K562 (cell line): ENCODE measurements around the gene ANO8. TPM values are rescaled to one million over a fixed set of nuclear protein-coding genes. Genes with fewer than 3 reads are reported as not detected.
A peak's percentile ranks its signal among the peaks of the same experiment; 100 is the strongest.

Experiments
- ATAC-seq: fragments of 200-7000 bp; cut with Tn5 transposase; 3 replicates; pipeline ENCODE4 v1.9.1; 2020; ENCODE audit warnings: moderate library complexity
- BruUV-seq: library from RNA; stranded (reverse); fragments of 400-500 nt; replicated peaks from 2 replicates; lab custom pipeline; 2021; lab: Mats Ljungman, UMichigan
- CTCF ChIA-PET: fragments of 300-600 bp; formaldehyde crosslinking; extraction: SDS; loops from one replicate; lab custom pipeline; 2021; ENCODE audit warnings: low intra/inter-chr PET ratio; lab: Yijun Ruan, JAX
- POLR2A ChIA-PET: fragments of 300-600, 350-650 bp; sonication (Branson Sonifier 250); formaldehyde crosslinking; extraction: SDS; loops from one replicate; lab custom pipeline; 2021; ENCODE audit warnings: antibody characterized with exemption, inconsistent platforms; lab: Yijun Ruan, JAX
- DNase-seq, 4 experiments: peaks; one replicate each; pipeline versions ENCODE4 v3.0.0 to v3.0.0-alpha.2; 2011 to 2018; ENCODE audit warnings: low spot score in 3 of 4, mixed read lengths in 3 of 4; ENCODE audit errors: extremely low read depth in 1 of 4
- FAIRE-seq: peaks from 2 replicates; lab custom pipeline; 2011; peaks lifted over from hg19 to GRCh38; lab: Jason Lieb, UNC
- H2AFZ ChIP-seq: 2 replicates; pipeline ENCODE4 v1.6.0; 2011; ENCODE audit warnings: low read depth, low read length, control low read depth, inconsistent platforms
- H3K27ac ChIP-seq: fragments of 200-600 bp; 3 replicates; pipeline ENCODE4 v1.8.0; 2011; ENCODE audit warnings: low read depth, mild to moderate bottlenecking, control low read depth, inconsistent platforms, low read length, moderate library complexity, mixed read lengths; ENCODE audit errors: extremely low read depth
- H3K27me3 ChIP-seq, 2 experiments: fragments of 300-600 bp in 1 of 2; 2 replicates in 1 of 2; 3 replicates in 1 of 2; pipeline versions ENCODE4 v1.6.0 to v1.8.0; 2011; ENCODE audit warnings: inconsistent platforms in 2 of 2, low read length in 2 of 2, mild to moderate bottlenecking in 1 of 2, mixed read lengths in 1 of 2, moderate library complexity in 1 of 2; ENCODE audit not compliant: control insufficient read depth in 2 of 2, insufficient read depth in 2 of 2
- H3K36me3 ChIP-seq: fragments of 300-600 bp; 3 replicates; pipeline ENCODE4 v1.8.0; 2011; ENCODE audit warnings: mild to moderate bottlenecking, low read length, inconsistent platforms; ENCODE audit not compliant: control insufficient read depth, insufficient read depth
- H3K4me1 ChIP-seq, 2 experiments: fragments of 200-600 bp in 1 of 2; replicated peaks in 1 of 2; 2 replicates in 1 of 2; 3 replicates in 1 of 2; pipeline versions ENCODE4 v1.5.1 to v1.8.0; 2011; ENCODE audit warnings: inconsistent platforms in 2 of 2, low read length in 2 of 2, mild to moderate bottlenecking in 1 of 2, mixed read lengths in 1 of 2, moderate library complexity in 1 of 2; ENCODE audit not compliant: control insufficient read depth in 2 of 2, insufficient read depth in 2 of 2
- H3K4me2 ChIP-seq: 2 replicates; pipeline ENCODE4 v1.6.1; 2011; ENCODE audit warnings: low read length, control low read depth, inconsistent platforms, mixed read lengths; ENCODE audit not compliant: insufficient read depth
- H3K4me3 ChIP-seq: fragments of 200-600 bp; sonication (generic), shearing (Covaris generic); 2 replicates; pipeline ENCODE4 v1.5.1; 2016; ENCODE audit warnings: control low read depth, inconsistent platforms
- H3K79me2 ChIP-seq: fragments of 200-600 bp; 3 replicates; pipeline ENCODE4 v1.8.0; 2011; ENCODE audit warnings: low read length, inconsistent platforms; ENCODE audit not compliant: control insufficient read depth, insufficient read depth
- H3K9ac ChIP-seq, 2 experiments: 2 replicates each; pipeline versions ENCODE4 v1.6.0 to v1.6.1; 2011; ENCODE audit warnings: low read depth in 2 of 2, low read length in 2 of 2, control low read depth in 1 of 2, inconsistent platforms in 1 of 2, mild to moderate bottlenecking in 1 of 2, mixed read lengths in 1 of 2; ENCODE audit not compliant: insufficient read depth in 1 of 2
- H3K9me1 ChIP-seq: one replicate; pipeline ENCODE4 v1.6.0; 2011; ENCODE audit warnings: inconsistent platforms, mild to moderate bottlenecking, low read length, moderate library complexity; ENCODE audit not compliant: control insufficient read depth, insufficient read depth
- H3K9me3 ChIP-seq: replicated peaks from 2 replicates; pipeline ENCODE4 v1.5.1; 2011; ENCODE audit warnings: low read depth, low read length, inconsistent platforms; ENCODE audit not compliant: control insufficient read depth, insufficient read depth
- H4K20me1 ChIP-seq: replicated peaks from 2 replicates; pipeline ENCODE4 v1.6.1; 2011; ENCODE audit warnings: low read length, inconsistent platforms, mixed read lengths; ENCODE audit not compliant: control insufficient read depth, insufficient read depth
- KLF10 ChIP-seq: fragments of 250-450 bp; sonication (Bioruptor Pico); IDR thresholded peaks from 2 replicates; pipeline ENCODE4 v1.6.1; 2021; ENCODE audit warnings: matching md5 sums
- MCM2 ChIP-seq: fragments of 450-650 bp; IDR thresholded peaks from 2 replicates; pipeline ENCODE4 v1.6.1; 2017; ENCODE audit warnings: low read depth, mild to moderate bottlenecking
- MEIS2 ChIP-seq: fragments of 450-650 bp; IDR thresholded peaks from 2 replicates; pipeline ENCODE4 v1.6.1; 2014; ENCODE audit warnings: mild to moderate bottlenecking; ENCODE audit not compliant: partially characterized antibody
- PHTF2 ChIP-seq: fragments of 250-450 bp; sonication (Bioruptor Pico); IDR thresholded peaks from 2 replicates; pipeline ENCODE4 v1.5.0; 2021; ENCODE audit warnings: mild to moderate bottlenecking
- ZNF282 ChIP-seq: sonication (generic); formaldehyde crosslinking; IDR thresholded peaks from 2 replicates; pipeline ENCODE4 v1.8.1; 2023; ENCODE audit warnings: missing genetic modification reagents
- WGBS: fragments of 100-300 bp; shearing (Covaris generic); methylation state at CpG from one replicate; pipeline ENCODE4 v1.1.6; 2016; ENCODE audit warnings: low coverage, mixed read lengths; ENCODE audit not compliant: insufficient coverage; ENCODE audit errors: missing lambda C conversion rate; 5-methylcytosine and 5-hydroxymethylcytosine counted together
- in situ Hi-C: fragments of 300-500 bp; cut with MboI; formaldehyde crosslinking; loops from 4 replicates; pipeline ENCODE4 v1.15.0; 2018; ENCODE audit warnings: inconsistent platforms, mixed read lengths
- intact Hi-C: fragments of 100-400 bp; cut with micrococcal nuclease; formaldehyde crosslinking; loops from 2 replicates; pipeline ENCODE4 v1.14.2; 2022
- polyA plus RNA-seq, 8 experiments: library from polyadenylated mRNA; depleted of rRNA in 4 of 8; stranded (reverse) in 5 of 8; unstranded in 3 of 8; fragments of >200 nt; fragmentation: Nextera tagmentation in 2 of 8; fragmentation: Illumina TruSeq in 1 of 8; extraction: Ambion mirVana in 2 of 8; extraction: Trizol in 1 of 8; gene quantifications; 2 replicates each; pipeline versions ENCODE4 v1.2.1 to v1.2.3, GENCODE V29; 2011 to 2014; ENCODE audit warnings: inconsistent platforms in 1 of 8, missing spikeins in 1 of 8
- total RNA-seq, 7 experiments: library from RNA; depleted of rRNA in 6 of 7; stranded (reverse); fragments of >200 nt in 6 of 7; fragmentation: Illumina TruSeq in 2 of 7; extraction: Trizol in 2 of 7; gene quantifications; 2 replicates each; pipeline versions ENCODE4 v1.2.1 to v1.2.3, GENCODE V29; 2011 to 2021; ENCODE audit warnings: low replicate concordance in 1 of 7
- TF ChIP-seq, protein P1 (sequence below), 3 experiments: fragments of 200-800 bp in 1 of 3; fragments of 250-450 bp in 1 of 3; fragments of 450-650 bp in 1 of 3; sonication (Bioruptor Pico) in 1 of 3; sonication (Bioruptor generic) in 1 of 3; formaldehyde crosslinking in 1 of 3; IDR thresholded peaks; 2 replicates each; pipeline versions ENCODE4 v1.6.1 to v1.8.0; 2016 to 2022; ENCODE audit warnings: mild to moderate bottlenecking in 2 of 3, missing genetic modification characterization in 2 of 3, missing compliant biosample characterization in 1 of 3, moderate library complexity in 1 of 3
- TF ChIP-seq, protein P2 (sequence below): fragments of 450-650 bp; IDR thresholded peaks from 2 replicates; pipeline ENCODE4 v1.6.1; 2017; ENCODE audit warnings: mild to moderate bottlenecking, moderate library complexity

ANO8 gene
- total and polyA plus RNA-seq, 9 of the 15 experiments (the other 6 are each of a cell fraction or from before 2014, with no cell fraction given): 0.07 to 7.6 (median 2.3) TPM; not detected in 1

DNA sequence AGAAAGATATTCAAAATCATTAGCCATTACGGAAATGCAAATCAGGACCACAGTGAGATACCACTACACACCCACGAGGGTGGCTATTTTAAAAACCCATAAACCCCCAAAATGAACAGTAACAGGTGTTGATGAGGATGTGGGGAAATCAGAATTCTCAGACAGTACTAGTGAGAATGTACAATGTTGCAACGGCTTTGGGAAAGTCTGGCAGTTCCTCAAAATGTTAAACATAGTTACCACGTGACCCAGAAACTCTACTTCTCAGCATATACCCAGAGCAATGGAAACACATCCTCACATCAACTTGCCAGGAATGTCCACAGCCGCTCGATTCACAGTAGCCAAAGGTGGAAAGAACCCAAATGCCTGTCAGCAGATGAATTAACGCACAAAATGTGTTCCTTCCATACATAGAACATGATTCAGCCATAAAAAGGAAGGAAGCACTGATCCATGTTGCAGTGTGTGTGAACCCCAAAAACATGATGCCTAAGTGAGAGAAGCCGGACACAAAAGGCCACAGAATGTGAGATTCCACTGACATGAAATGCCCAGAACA is 35.5 kb upstream of the ANO8 start (continued):
- TF ChIP-seq, protein P1, sequence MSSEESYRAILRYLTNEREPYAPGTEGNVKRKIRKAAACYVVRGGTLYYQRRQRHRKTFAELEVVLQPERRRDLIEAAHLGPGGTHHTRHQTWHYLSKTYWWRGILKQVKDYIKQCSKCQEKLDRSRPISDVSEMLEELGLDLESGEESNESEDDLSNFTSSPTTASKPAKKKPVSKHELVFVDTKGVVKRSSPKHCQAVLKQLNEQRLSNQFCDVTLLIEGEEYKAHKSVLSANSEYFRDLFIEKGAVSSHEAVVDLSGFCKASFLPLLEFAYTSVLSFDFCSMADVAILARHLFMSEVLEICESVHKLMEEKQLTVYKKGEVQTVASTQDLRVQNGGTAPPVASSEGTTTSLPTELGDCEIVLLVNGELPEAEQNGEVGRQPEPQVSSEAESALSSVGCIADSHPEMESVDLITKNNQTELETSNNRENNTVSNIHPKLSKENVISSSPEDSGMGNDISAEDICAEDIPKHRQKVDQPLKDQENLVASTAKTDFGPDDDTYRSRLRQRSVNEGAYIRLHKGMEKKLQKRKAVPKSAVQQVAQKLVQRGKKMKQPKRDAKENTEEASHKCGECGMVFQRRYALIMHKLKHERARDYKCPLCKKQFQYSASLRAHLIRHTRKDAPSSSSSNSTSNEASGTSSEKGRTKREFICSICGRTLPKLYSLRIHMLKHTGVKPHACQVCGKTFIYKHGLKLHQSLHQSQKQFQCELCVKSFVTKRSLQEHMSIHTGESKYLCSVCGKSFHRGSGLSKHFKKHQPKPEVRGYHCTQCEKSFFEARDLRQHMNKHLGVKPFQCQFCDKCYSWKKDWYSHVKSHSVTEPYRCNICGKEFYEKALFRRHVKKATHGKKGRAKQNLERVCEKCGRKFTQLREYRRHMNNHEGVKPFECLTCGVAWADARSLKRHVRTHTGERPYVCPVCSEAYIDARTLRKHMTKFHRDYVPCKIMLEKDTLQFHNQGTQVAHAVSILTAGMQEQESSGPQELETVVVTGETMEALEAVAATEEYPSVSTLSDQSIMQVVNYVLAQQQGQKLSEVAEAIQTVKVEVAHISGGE (CRISPR knock-in tag; IDR thresholded peaks at IDR 0.05): no peak

DNA sequence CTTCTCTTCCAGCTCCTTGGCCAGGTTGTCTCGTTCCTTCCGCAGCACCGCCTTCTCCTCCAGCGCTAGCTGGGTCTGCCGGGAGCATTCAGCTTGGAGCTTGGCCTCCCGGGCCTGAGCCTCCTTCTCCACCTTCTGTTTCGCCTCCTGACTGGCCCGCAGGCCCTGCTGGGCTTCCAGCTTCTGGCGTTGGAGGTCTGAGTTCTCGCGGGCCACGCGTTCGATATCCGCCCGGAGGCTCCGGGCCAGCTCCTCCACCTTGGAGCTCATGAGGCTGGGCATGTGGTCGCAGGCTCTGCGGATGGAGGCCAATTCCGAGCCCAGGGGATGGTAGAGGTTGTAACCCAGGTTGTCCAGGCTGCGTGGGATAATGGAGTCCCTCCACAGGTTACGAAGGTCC is 30.7 kb upstream of the ANO8 start:
- CTCF ChIA-PET: no interaction called here
- Histone ChIP-seq H3K27ac (no peak overlapping the region), H3K79me2 (no peaks in the 10 kb centered on the region), H2AFZ (no peak overlapping the region), H3K36me3 (no peaks in the 10 kb centered on the region), H3K4me1 (peaks cover 5 to 7% of the 10 kb centered on the region in 2 experiments; a peak in 4 of 5 replicates), H3K9me1 (no peaks in the 10 kb centered on the region), H3K9me3 (no peaks in the 10 kb centered on the region), H3K27me3 (peaks cover 22 to 24% of the 10 kb centered on the region in 2 experiments), H3K4me3 (no peak overlapping the region), H3K4me2 (no peak overlapping the region), H4K20me1 (no peaks in the 10 kb centered on the region), H3K9ac (peak overlapping the region in 1 of 2 experiments; percentile 31; a peak in 2 of 4 replicates)
- intact Hi-C loops: no loop called here
- no peak for FAIRE-seq
- BruUV-seq: no TSS peak
- in situ Hi-C loops: no loop called here
- no peak for ATAC-seq
- 17% methylated on average over 18 of the region's 22 CpGs for WGBS
- TF ChIP-seq MEIS2 (no peak), KLF10 (CRISPR knock-in tag) (no peak), ZNF282 (no peak), MCM2 (no peak), PHTF2 (CRISPR knock-in tag) (no peak)
- TF ChIP-seq, protein P2, sequence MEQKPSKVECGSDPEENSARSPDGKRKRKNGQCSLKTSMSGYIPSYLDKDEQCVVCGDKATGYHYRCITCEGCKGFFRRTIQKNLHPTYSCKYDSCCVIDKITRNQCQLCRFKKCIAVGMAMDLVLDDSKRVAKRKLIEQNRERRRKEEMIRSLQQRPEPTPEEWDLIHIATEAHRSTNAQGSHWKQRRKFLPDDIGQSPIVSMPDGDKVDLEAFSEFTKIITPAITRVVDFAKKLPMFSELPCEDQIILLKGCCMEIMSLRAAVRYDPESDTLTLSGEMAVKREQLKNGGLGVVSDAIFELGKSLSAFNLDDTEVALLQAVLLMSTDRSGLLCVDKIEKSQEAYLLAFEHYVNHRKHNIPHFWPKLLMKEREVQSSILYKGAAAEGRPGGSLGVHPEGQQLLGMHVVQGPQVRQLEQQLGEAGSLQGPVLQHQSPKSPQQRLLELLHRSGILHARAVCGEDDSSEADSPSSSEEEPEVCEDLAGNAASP: no peak
- POLR2A ChIA-PET: interaction anchor here (0.9 to 1.6 kb wide), 2 partner anchors 21 to 130 kb away, joined by 3 to 7 read pairs; no protein-coding TSS in a partner anchor
- peak in 2 of 4 experiments; percentile 6 for DNase-seq
